ENCODE measurements around the gene LFNG.

LFNG gene

GRCh38 chr7:2482725-2483451 lies 36.7 kb upstream of the LFNG start:
- Histone ChIP-seq H3K36me3 (no peaks in the 10 kb centered on the region), H3K4me1 (peaks cover 74% of the 10 kb centered on the region), H3K4me3 (no peak overlapping the region), H3K9me3 (no peaks in the 10 kb centered on the region; the same call in 1 of the 2 replicates), H4K20me1 (no peaks in the 10 kb centered on the region), H3K4me2 (peak overlapping the region; percentile 50), H3K27ac (no peak overlapping the region), H3K27me3 (no peaks in the 10 kb centered on the region), H3K9ac (no peak overlapping the region)
- no peak for TF ChIP-seq Cebpa-rat (IDR thresholded peaks at IDR 0.05)

- H3K4me3 ChIP-seq, result no peak overlapping the region
- no peaks in the 10 kb centered on the region for H3K27me3 ChIP-seq
- peak overlapping the region; percentile 50 for H3K4me2 ChIP-seq
- H3K9me3 ChIP-seq, result no peaks in the 10 kb centered on the region; the same call in 1 of the 2 replicates
- TF ChIP-seq Cebpa-rat (IDR thresholded peaks at IDR 0.05), result no peak
- no peak overlapping the region for H3K27ac ChIP-seq
- H3K4me1 ChIP-seq, result peaks cover 74% of the 10 kb centered on the region
- H3K36me3 ChIP-seq, result no peaks in the 10 kb centered on the region
- H4K20me1 ChIP-seq, result no peaks in the 10 kb centered on the region
- no peak overlapping the region for H3K9ac ChIP-seq
Observed at GRCh38 chr7:2483494-2483893, 36.1 kb upstream of the LFNG start.

GRCh38 chr7:2484868-2485267 lies 34.7 kb upstream of the LFNG start:
- no peak overlapping the region for H3K9ac ChIP-seq
- H3K4me3 ChIP-seq, result no peak overlapping the region
- peak; percentile 72 for TF ChIP-seq Cebpa-rat (IDR thresholded peaks at IDR 0.05)
- H3K27me3 ChIP-seq, result no peaks in the 10 kb centered on the region
- H3K4me1 ChIP-seq, result peaks cover 74% of the 10 kb centered on the region
- H3K36me3 ChIP-seq, result no peaks in the 10 kb centered on the region
- no peaks in the 10 kb centered on the region for H4K20me1 ChIP-seq
- H3K4me2 ChIP-seq, result peak overlapping the region; percentile 50; the same call in 1 of the 2 replicates
- H3K9me3 ChIP-seq, result no peaks in the 10 kb centered on the region; the same call in 1 of the 2 replicates
- H3K27ac ChIP-seq, result no peak overlapping the region

GRCh38 chr7:2487586-2488271 lies 31.8 kb upstream of the LFNG start:
- Histone ChIP-seq H3K36me3 (no peaks in the 10 kb centered on the region), H3K27ac (peak overlapping the region; percentile 73), H3K9me3 (no peaks in the 10 kb centered on the region; the same call in 1 of the 2 replicates), H3K4me3 (peak overlapping the region; percentile 32), H3K27me3 (no peaks in the 10 kb centered on the region), H4K20me1 (no peaks in the 10 kb centered on the region), H3K4me1 (peaks cover 80% of the 10 kb centered on the region), H3K4me2 (peak overlapping the region; percentile 92), H3K9ac (peak overlapping the region; percentile 60; the same call in 1 of the 2 replicates)
- TF ChIP-seq Cebpa-rat (IDR thresholded peaks at IDR 0.05), result no peak

GRCh38 chr7:2488272-2488645 lies 31.3 kb upstream of the LFNG start:
- no peak for TF ChIP-seq Cebpa-rat (IDR thresholded peaks at IDR 0.05)
- Histone ChIP-seq H4K20me1 (no peaks in the 10 kb centered on the region), H3K27ac (peak overlapping the region; percentile 73), H3K9ac (peak overlapping the region; percentile 60; the same call in 1 of the 2 replicates), H3K36me3 (no peaks in the 10 kb centered on the region), H3K4me1 (peaks cover 82% of the 10 kb centered on the region), H3K27me3 (no peaks in the 10 kb centered on the region), H3K4me3 (peak overlapping the region; percentile 32), H3K4me2 (peak overlapping the region; percentile 92), H3K9me3 (no peaks in the 10 kb centered on the region)

GRCh38 chr7:2488681-2489080 lies 30.9 kb upstream of the LFNG start:
- peak overlapping the region; percentile 60 for H3K9ac ChIP-seq
- H3K4me3 ChIP-seq, result peak overlapping the region; percentile 20; the same call in 1 of the 2 replicates
- H3K36me3 ChIP-seq, result no peaks in the 10 kb centered on the region
- TF ChIP-seq Cebpa-rat (IDR thresholded peaks at IDR 0.05), result no peak
- H3K4me1 ChIP-seq, result peaks cover 82% of the 10 kb centered on the region
- H3K27me3 ChIP-seq, result no peaks in the 10 kb centered on the region
- no peaks in the 10 kb centered on the region for H3K9me3 ChIP-seq
- H4K20me1 ChIP-seq, result no peaks in the 10 kb centered on the region
- peak overlapping the region; percentile 73 for H3K27ac ChIP-seq
- H3K4me2 ChIP-seq, result peak overlapping the region; percentile 92

- no peaks in the 10 kb centered on the region for H4K20me1 ChIP-seq
- H3K4me1 ChIP-seq, result peaks cover 82% of the 10 kb centered on the region
- H3K4me2 ChIP-seq, result peak overlapping the region; percentile 92
- no peaks in the 10 kb centered on the region for H3K27me3 ChIP-seq
- H3K9me3 ChIP-seq, result no peaks in the 10 kb centered on the region
- H3K36me3 ChIP-seq, result no peaks in the 10 kb centered on the region
- peak overlapping the region; percentile 73 for H3K27ac ChIP-seq
- peak overlapping the region; percentile 60; the same call in 1 of the 2 replicates for H3K9ac ChIP-seq
- no peak for TF ChIP-seq Cebpa-rat (IDR thresholded peaks at IDR 0.05)
- no peak overlapping the region for H3K4me3 ChIP-seq
Observed at GRCh38 chr7:2490181-2490651, 29.4 kb upstream of the LFNG start.

- Histone ChIP-seq H3K4me2 (no peak overlapping the region), H3K9ac (no peak overlapping the region), H3K36me3 (no peaks in the 10 kb centered on the region), H4K20me1 (no peaks in the 10 kb centered on the region), H3K27ac (no peak overlapping the region), H3K4me1 (peaks cover 84% of the 10 kb centered on the region), H3K9me3 (no peaks in the 10 kb centered on the region), H3K27me3 (no peaks in the 10 kb centered on the region), H3K4me3 (no peak overlapping the region)
- TF ChIP-seq Cebpa-rat (IDR thresholded peaks at IDR 0.05), result no peak
Observed at GRCh38 chr7:2492038-2492437, 27.5 kb upstream of the LFNG start.

GRCh38 chr7:2493205-2494164 lies 26.1 kb upstream of the LFNG start:
- H3K4me2 ChIP-seq, result peak overlapping the region; percentile 76
- H3K4me1 ChIP-seq, result peaks cover 84% of the 10 kb centered on the region
- no peaks in the 10 kb centered on the region for H3K36me3 ChIP-seq
- no peaks in the 10 kb centered on the region for H3K27me3 ChIP-seq
- H3K9ac ChIP-seq, result 0 out of 2 replicates have a peak overlapping the region, but pooled peaks have one; percentile 8
- H3K4me3 ChIP-seq, result no peak overlapping the region
- no peaks in the 10 kb centered on the region for H4K20me1 ChIP-seq
- H3K27ac ChIP-seq, result peak overlapping the region; percentile 46
- H3K9me3 ChIP-seq, result no peaks in the 10 kb centered on the region
- no peak for TF ChIP-seq Cebpa-rat (IDR thresholded peaks at IDR 0.05)

Data from BLaER1 (cell line).